NCI-H2196 (cell line): ENCODE results near the gene HINT2.
A peak's percentile ranks its signal among the peaks of the same experiment; 100 is the strongest.

ENCODE experiments used
- DNase-seq: peaks from one replicate; lab custom pipeline; 2025; ENCODE audit not compliant: unreplicated experiment; lab: John Stamatoyannopoulos, UW

The HINT2 gene

GRCh38 chr9:35841645-35841900 is 26.7 kb upstream of the HINT2 start:
- DNase-seq = no peak

- DNase-seq = no peak
These were observed 26.2 kb upstream of the HINT2 start for GRCh38 chr9:35840881-35841644.

DNA sequence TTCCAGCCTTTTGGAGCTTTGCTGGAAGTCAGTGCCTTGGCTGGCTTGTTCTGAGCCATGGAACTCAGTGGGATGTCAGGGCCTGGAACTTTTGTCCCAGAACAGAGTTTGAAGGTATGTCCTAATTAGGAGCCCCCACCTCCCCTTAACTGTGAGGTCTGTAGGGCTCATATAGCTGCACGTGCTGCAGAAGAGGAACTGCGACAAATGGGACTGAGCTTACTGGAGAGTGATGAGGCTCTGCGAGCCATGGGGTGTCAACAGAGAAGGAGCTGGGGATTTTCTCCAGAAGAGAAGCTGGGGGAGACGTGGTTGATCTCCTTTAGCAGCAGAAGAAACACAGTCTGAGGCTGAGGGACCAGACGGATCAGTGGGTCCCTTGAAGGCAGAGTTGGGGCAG is 25.1 kb upstream of the HINT2 start:
- DNase-seq = no peak

GRCh38 chr9:35836595-35836994 is 21.8 kb upstream of the HINT2 start:
- DNase-seq = no peak

DNA sequence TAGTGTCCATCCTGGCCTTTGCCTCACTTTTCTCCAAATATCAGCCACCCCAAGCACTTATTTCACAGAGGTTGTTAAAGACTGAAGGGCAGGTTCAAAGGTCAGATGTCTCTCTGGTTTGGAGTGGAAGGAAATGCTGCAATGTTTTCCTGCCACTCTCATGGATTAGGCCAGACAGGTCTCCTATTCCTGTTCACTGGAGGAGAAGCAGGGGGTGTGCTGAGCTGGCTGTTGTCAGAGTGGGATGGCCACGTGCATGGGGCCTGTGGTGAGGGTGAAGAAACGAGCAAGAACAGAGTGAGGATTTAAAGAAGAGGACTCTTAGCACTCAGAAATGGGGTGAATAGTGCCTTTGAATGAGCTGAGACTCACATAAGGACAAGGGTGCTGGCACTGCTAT is 20.9 kb upstream of the HINT2 start:
- DNase-seq = no peak

- no peak for DNase-seq
These were observed 20.4 kb upstream of the HINT2 start for GRCh38 chr9:35835216-35835632.

GRCh38 chr9:35834260-35835215 is 19.7 kb upstream of the HINT2 start:
- no peak for DNase-seq

DNA sequence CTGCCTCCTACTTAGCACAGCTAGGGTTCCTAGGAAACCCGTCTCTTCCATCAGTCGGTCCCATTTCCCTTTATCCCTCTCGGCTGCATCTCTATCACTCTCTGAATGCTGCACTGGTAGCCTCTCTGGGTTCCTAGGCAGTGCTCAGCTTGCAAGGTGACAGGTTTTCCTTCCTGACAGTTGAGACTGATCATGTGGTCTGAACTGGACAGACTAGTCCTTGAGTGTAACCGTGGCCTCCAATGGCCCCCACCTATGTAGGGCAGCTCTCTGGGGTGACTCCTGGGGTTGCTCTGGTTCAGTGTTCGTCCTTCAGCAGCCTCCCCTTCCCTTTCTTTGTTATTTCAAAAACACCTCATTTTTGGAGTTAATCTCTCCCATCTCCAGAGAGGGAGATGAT is 18.0 kb upstream of the HINT2 start:
- DNase-seq = no peak

DNA sequence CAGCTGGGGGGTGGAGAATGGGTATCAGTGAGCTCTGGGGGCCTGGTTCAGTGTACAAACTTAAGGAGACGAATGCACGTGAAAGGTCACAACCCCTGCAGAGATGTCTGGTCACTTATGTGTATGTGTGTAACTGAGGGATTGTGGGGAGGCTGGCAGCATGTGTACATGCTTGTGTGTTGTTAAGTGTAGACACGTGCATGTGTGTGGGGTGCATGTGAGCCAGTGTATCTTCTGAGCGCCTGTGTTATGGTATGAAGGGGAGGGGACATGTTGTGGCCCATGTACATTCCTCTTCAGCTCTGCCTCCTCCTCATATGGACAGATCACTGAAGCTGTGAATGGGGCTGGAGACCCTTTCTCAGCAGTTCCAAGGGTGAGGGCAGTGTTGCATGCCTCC is 16.2 kb upstream of the HINT2 start:
- no peak for DNase-seq

DNA sequence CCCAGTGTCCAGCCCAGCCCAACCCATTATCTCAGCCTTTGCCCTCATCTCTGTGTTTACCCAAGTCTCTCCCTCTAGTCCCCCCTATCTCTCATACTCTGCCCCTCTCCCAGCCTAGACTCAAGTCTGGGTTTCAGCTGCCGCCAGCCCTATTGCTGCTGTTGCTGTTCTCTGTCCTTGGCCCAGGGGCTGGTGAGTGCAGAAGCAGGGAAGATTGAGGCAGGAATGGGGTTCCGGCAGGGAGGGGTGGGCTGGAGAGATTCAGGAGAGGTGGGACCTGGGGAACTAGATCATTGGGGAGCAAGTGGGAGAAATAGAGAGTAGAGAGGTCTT is 14.9 kb upstream of the HINT2 start:
- no peak for DNase-seq

- DNase-seq = peak; percentile 92
These were observed 14.4 kb upstream of the HINT2 start, which contains the start of gene TMEM8B for GRCh38 chr9:35829084-35829763. Gene TMEM8B (plus strand): TSS chr9:35829228. CDS start chr9:35829448, 220 bp downstream.

GRCh38 chr9:35828716-35829083 is 13.9 kb upstream of the HINT2 start, which contains the start of gene FAM221B:
Gene FAM221B (minus strand): TSS chr9:35828732. CDS start chr9:35826161, 2,571 bp downstream.
- peak; percentile 36 for DNase-seq

DNA sequence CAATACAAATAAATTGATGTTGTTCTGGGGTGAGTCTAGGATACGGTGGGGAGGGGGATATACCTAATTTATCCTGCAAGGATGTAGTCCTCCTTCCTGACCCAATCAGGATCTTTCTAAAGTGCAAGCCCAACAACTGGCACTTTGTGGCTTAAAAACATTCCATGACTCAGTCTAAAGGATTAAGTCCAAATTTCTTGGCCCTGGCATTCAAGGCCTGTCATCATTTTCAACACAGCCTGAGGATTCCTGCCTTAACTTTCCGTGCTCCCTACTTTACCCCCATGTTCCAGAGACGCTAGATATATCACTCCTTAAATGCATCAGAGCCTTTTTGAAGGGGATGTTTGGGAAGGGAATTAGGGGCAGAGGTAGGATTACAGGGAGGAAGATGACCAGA is 12.6 kb upstream of the HINT2 start:
- DNase-seq = no peak

GRCh38 chr9:35826071-35826701 is 11.3 kb upstream of the HINT2 start:
- peak; percentile 60 for DNase-seq

GRCh38 chr9:35822926-35823325 is 8.1 kb upstream of the HINT2 start:
- no peak for DNase-seq

GRCh38 chr9:35820076-35820475 is 5.2 kb upstream of the HINT2 start:
- DNase-seq = peak; percentile 12

DNA sequence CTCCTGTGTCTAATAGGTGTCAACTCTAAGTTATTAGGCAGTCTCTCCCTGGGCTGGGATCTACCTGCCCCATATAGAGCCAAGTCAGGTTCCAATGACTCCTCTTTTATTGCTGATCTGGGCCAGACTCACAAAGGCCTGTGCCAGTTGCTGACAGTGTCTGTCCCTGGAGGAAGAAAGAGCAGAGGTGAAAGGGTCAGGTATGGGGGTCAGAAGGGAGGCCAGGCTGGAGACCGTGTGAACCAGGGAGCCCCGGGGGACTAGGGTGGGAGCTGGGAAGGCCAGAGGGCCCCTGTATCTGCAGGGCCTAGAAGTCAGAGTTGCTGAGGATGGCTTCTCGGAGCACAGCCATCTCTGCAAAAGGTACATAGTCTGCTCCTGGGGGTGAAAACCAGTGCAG is 3.5 kb upstream of the HINT2 start:
- DNase-seq = no peak

DNA sequence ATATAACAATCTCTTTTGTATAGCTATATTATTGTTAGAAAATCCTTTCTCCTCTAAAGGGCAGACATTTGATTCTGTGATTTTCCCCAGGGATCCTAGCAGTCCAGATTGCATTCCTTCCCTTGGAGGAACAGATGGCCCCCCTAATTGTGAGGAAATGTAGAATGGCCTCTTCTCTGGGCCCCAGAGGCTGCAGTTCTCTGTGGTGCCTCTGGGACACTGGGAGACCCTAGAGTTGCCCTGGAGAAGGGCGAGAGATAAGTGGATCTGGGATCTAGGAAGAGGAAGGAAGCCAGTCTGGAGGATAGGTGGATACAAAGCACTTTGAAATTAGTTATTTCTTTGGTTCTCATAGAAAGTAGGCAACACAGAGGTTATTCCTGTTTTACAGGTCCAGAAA is 1.9 kb upstream of the HINT2 start:
- no peak for DNase-seq

GRCh38 chr9:35814106-35814840 is 569 bp downstream of the HINT2 start:
- peak; percentile 58 for DNase-seq

DNA sequence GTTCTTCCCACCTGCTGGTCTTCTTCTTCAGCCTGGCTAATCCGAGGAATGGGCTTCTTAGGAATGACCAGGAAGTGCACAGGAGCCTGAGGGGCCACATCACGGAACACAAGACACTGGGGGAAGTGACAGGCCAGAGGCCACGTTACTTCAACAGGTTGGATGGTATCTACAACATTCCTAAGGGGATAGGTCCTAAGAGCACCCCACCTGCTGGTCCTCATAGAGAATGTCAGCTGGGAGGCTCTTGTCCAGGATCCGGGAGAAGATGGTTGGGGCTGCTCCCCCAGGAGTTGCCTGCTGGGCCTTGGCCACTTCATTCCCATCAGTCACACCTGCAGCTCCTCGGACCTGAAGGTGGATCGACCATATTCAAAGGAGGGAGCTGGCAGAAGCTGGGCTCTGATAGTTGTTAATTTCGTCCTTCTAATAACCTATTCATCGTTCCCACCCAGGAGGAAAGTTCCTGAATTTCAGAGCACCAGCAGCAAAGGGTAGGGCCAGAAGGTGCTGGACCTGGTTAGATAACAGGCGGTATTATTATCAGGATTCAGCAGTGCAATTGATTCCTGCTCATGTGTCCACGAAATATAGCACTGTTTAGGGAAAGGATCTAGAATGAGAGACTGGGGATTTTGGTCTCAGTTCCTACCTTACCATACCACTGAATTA is 1.3 kb downstream of the HINT2 start:
- DNase-seq = peak; percentile 19
